Chondrocyte (in vitro differentiated cells): ENCODE results near the gene TTC32. TPM values are rescaled to one million over a fixed set of nuclear protein-coding genes. Genes with fewer than 3 reads are reported as not detected.

Experiments
- DNase-seq: peaks from one replicate; pipeline ENCODE4 v3.0.0; 2021; ENCODE audit warnings: mixed read lengths, low spot score
- H3K27ac Mint-ChIP-seq: one replicate; pipeline ENCODE4 v1.8.0; 2021; ENCODE audit warnings: mild to moderate bottlenecking, moderate library complexity, mixed read lengths; ENCODE audit not compliant: unreplicated experiment
- H3K27me3 Mint-ChIP-seq: 2 replicates; pipeline ENCODE4 v1.8.0; 2021; ENCODE audit warnings: low read depth, mixed read lengths
- H3K36me3 Mint-ChIP-seq: 2 replicates; pipeline ENCODE4 v1.8.0; 2021; ENCODE audit warnings: low read depth, mixed read lengths
- H3K4me1 Mint-ChIP-seq: 2 replicates; pipeline ENCODE4 v1.8.0; 2021; ENCODE audit warnings: low read depth, mild to moderate bottlenecking, mixed read lengths
- H3K4me3 Mint-ChIP-seq: one replicate; pipeline ENCODE4 v1.8.0; 2021; ENCODE audit warnings: mild to moderate bottlenecking, moderate library complexity, mixed read lengths; ENCODE audit not compliant: unreplicated experiment
- H3K9me3 Mint-ChIP-seq: 2 replicates; pipeline ENCODE4 v1.8.0; 2021; ENCODE audit warnings: low read depth, mixed read lengths
- total RNA-seq: library from RNA; stranded (reverse); gene quantifications from 3 replicates; pipeline ENCODE4 v1.2.1, GENCODE V29; 2021
- TF ChIP-seq, protein P1 (sequence below): fragments of 200-600 bp; sonication (generic); IDR thresholded peaks from 2 replicates; pipeline ENCODE4 v1.5.0; 2021; ENCODE audit warnings: antibody characterized with exemption, mild to moderate bottlenecking, moderate library complexity

Gene TTC32
- total RNA-seq, 1 donor from 2014 or later: 6.7 TPM

- DNase-seq: no peak
- Mint-ChIP-seq H3K9me3 (no peaks in the 10 kb centered on the region), H3K4me1 (peaks cover 17% of the 10 kb centered on the region), H3K27me3 (no peaks in the 10 kb centered on the region), H3K4me3 (no peak overlapping the region), H3K36me3 (no peaks in the 10 kb centered on the region), H3K27ac (no peak overlapping the region)
- TF ChIP-seq, protein P1, sequence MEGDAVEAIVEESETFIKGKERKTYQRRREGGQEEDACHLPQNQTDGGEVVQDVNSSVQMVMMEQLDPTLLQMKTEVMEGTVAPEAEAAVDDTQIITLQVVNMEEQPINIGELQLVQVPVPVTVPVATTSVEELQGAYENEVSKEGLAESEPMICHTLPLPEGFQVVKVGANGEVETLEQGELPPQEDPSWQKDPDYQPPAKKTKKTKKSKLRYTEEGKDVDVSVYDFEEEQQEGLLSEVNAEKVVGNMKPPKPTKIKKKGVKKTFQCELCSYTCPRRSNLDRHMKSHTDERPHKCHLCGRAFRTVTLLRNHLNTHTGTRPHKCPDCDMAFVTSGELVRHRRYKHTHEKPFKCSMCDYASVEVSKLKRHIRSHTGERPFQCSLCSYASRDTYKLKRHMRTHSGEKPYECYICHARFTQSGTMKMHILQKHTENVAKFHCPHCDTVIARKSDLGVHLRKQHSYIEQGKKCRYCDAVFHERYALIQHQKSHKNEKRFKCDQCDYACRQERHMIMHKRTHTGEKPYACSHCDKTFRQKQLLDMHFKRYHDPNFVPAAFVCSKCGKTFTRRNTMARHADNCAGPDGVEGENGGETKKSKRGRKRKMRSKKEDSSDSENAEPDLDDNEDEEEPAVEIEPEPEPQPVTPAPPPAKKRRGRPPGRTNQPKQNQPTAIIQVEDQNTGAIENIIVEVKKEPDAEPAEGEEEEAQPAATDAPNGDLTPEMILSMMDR: no peak
These were observed 11.7 kb downstream of the TTC32 start for GRCh38 chr2:19890104-19890503.

DNA sequence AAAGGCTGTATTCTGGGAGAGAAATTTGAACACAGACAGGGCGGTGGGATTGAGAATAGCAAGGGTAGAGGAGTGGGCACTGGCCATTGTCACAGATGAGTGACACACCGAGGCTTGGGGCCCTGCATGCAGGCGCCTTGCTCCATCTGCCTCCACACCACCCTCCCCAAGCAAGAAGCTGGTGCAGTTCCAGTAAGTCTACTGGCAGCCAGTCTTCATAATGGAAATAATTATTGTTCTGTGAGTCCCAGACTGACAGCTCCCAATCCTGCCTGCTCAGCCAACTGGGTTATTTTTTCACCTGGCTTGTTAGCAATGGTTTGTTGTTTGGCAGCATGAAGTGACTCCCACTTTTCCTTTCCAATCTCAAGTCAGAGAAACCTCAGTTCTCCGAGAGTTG lies 13.0 kb downstream of the TTC32 start:
- Mint-ChIP-seq H3K4me3 (no peak overlapping the region), H3K4me1 (peaks cover 14% of the 10 kb centered on the region), H3K27ac (no peak overlapping the region), H3K27me3 (no peaks in the 10 kb centered on the region), H3K36me3 (peaks cover 2% of the 10 kb centered on the region), H3K9me3 (no peaks in the 10 kb centered on the region)
- TF ChIP-seq, protein P1: no peak
- DNase-seq: no peak

GRCh38 chr2:19887510-19887909 lies 14.3 kb downstream of the TTC32 start:
- TF ChIP-seq, protein P1: no peak
- no peak for DNase-seq
- Mint-ChIP-seq H3K27me3 (no peaks in the 10 kb centered on the region), H3K4me1 (peaks cover 14% of the 10 kb centered on the region), H3K9me3 (no peaks in the 10 kb centered on the region), H3K4me3 (no peak overlapping the region), H3K36me3 (peaks cover 2% of the 10 kb centered on the region), H3K27ac (no peak overlapping the region)

DNA sequence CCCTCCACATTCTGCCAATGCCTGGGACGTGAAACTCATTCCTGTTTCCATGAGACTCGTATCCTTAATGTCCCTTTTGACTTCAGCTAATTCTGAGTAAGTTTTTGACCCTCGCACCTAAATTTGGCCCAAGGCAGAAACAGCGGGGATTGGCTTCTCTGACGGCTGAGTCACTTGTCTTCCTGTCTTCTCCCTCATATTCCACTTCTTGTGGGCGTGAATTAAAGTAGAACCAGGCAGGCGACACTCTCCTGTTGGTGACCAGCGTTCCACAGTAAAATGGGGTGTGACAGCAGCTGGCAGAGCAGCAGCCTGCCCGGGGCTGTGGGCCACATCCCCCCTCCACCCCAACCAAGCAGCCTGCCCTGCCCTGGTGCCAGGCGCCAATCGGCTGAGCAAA lies 15.5 kb downstream of the TTC32 start:
- H3K27ac Mint-ChIP-seq: no peak overlapping the region
- H3K4me1 Mint-ChIP-seq: peaks cover 14% of the 10 kb centered on the region
- H3K36me3 Mint-ChIP-seq: peaks cover 2% of the 10 kb centered on the region
- no peak overlapping the region for H3K4me3 Mint-ChIP-seq
- TF ChIP-seq, protein P1: no peak
- no peaks in the 10 kb centered on the region for H3K9me3 Mint-ChIP-seq
- H3K27me3 Mint-ChIP-seq: no peaks in the 10 kb centered on the region
- DNase-seq: no peak

GRCh38 chr2:19885791-19886190 lies 16.0 kb downstream of the TTC32 start:
- DNase-seq: no peak
- peaks cover 14% of the 10 kb centered on the region for H3K4me1 Mint-ChIP-seq
- H3K9me3 Mint-ChIP-seq: no peaks in the 10 kb centered on the region
- H3K27me3 Mint-ChIP-seq: no peaks in the 10 kb centered on the region
- TF ChIP-seq, protein P1: no peak
- peaks cover 2% of the 10 kb centered on the region for H3K36me3 Mint-ChIP-seq
- H3K4me3 Mint-ChIP-seq: no peak overlapping the region
- no peak overlapping the region for H3K27ac Mint-ChIP-seq
